ENCODE data around the gene SLC38A1.
"Not testable (repeated sequence)": the region's sequence is repeated elsewhere in the genome, so short reads cannot be mapped to it uniquely, and the experiment has no call there.

The SLC38A1 gene

GRCh38 chr12:46268583-46269428 is at the start of gene SLC38A1:
Gene SLC38A1, minus strand, starts transcription at chr12:46269043. Its CDS starts 29,243 bp downstream, at chr12:46239800.
- peak; percentile 88 for DNase-seq (ENCODE audit: low spot score)

GRCh38 chr12:46318037-46318436 is 49.2 kb upstream of the SLC38A1 start:
- DNase-seq (ENCODE audit: low spot score): no peak

- DNase-seq (ENCODE audit: low spot score): no peak
Measured at GRCh38 chr12:46304070-46304469, 35.2 kb upstream of the SLC38A1 start.

DNA sequence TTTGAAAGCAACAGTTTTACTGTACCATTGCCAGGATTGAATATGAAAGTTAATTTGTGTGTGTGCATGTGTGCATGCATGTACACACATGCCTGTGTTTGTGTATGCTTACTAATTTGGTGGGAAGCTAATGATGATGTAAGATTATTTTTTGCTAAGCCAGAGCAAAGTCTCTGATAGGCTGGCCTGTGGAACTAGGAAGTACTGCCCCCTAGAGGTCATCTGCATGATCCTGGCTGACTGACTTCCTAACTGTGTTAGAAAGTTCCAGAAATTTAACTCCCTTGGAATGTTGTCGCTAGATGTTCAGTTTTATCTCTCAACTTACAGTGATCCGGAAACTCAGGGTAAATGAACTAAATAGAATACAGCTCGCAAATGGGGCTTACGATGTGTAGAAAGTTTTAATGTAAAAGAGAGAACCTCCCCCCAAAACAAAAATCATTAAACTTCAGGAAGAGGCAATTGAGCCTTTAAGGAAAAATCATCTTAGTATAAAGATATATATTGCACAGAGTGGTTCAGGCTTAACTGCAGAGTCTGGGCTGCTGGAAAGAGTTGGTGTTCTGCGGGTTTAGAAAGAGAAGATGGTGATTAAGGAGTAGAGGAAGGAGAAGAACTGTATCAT is 34.3 kb upstream of the SLC38A1 start:
- peak; percentile 44 for DNase-seq (ENCODE audit: low spot score)

GRCh38 chr12:46300910-46301309 is 32.1 kb upstream of the SLC38A1 start:
- peak; percentile 20 for DNase-seq (ENCODE audit: low spot score)

- DNase-seq (ENCODE audit: low spot score): no peak
Measured at GRCh38 chr12:46299851-46300250, 31.0 kb upstream of the SLC38A1 start.

DNA sequence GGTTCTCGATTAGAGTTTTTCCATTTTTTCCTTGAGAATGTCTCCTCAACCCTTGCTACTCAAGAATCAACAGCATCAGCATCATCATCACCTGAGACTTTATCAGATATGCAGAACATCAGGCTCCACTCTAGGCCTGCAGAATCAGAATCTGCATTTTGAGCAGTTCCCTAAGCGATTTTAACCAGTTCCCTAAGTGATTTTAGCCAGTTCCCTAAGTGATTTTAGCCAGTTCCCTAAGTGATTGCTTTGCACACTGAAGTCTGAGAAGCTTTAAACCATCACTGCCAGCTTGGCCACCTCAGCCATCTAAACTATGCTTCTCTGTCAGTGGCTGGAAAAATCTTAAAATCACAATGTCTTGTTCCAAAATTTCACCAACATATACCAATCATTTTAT is 29.4 kb upstream of the SLC38A1 start:
- DNase-seq (ENCODE audit: low spot score): no peak

GRCh38 chr12:46296822-46297221 is 28.0 kb upstream of the SLC38A1 start:
- no peak for DNase-seq (ENCODE audit: low spot score)

DNA sequence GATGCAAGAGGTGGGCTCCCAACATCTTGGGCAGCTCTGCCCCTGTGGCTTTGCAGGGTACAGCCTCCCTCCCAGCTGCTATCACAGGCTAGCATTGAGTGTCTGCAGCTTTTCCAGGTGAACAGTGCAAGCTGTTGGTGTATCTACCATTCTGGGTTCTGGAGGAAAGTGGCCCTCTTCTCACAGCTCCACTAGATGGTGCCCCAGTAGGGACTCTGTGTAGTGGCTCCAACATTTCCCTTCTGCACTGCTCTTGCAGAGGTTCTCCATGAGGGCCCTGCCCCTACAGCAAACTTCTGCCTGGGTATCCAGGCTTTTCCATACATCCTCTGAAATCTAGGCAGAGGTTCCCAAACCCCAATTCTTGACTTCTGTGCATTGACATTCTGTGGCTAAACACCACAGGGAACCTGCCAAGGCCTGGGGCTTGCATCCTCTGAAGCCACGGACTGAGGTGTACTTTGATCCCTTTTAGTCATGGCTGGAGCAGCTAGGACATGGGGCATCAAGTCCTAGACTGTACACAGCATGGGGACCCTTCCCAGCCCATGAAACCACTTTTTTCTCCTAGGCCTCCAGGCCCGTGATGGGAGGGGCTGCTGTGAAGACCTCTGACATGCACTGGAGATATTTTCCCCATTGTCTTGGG is 24.0 kb upstream of the SLC38A1 start:
- no peak for DNase-seq (ENCODE audit: low spot score)

GRCh38 chr12:46291953-46292352 is 23.1 kb upstream of the SLC38A1 start:
- not testable (repeated sequence) for DNase-seq (ENCODE audit: low spot score)

DNA sequence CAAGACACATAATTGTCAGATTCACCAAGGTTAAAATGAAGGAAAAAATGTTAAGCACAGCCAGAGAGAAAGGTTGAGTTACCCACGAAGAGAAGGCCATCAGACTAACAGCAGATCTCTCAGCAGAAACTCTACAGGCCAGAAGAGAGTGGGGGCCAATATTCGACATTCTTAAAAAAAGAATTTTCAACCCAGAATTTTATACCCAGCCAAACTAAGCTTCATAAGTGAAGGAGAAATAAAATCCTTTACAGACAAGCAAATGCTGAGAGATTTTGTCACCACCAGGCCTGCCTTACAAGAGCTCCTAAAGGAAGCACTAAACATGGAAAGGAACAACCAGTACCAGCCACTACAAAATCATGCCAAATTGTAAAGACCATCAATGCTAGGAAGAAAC is 16.3 kb upstream of the SLC38A1 start:
- not testable (repeated sequence) for DNase-seq (ENCODE audit: low spot score)

GRCh38 chr12:46282829-46283228 is 14.0 kb upstream of the SLC38A1 start:
- DNase-seq (ENCODE audit: low spot score): no peak

DNA sequence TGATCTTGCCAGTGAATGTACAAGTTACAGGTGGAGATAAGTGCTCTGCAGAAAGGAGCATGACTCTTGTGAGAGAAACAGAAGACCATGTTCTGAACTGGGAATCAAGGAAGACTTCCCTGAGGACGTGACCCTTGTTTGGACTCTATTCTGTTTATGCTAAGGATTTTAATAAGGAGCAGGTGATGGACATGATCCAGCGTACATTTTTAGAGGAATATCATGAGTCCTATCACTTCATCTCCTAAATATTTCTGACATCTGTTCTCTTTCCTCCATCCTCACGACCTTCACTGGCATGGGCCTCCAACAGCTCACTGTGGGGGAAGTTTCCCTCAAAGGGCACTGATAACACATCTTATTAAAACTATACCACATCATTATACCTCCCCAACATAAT is 7.9 kb upstream of the SLC38A1 start:
- DNase-seq (ENCODE audit: low spot score): no peak

- DNase-seq (ENCODE audit: low spot score): no peak
Measured at GRCh38 chr12:46271863-46272262, 3.0 kb upstream of the SLC38A1 start.

DNA sequence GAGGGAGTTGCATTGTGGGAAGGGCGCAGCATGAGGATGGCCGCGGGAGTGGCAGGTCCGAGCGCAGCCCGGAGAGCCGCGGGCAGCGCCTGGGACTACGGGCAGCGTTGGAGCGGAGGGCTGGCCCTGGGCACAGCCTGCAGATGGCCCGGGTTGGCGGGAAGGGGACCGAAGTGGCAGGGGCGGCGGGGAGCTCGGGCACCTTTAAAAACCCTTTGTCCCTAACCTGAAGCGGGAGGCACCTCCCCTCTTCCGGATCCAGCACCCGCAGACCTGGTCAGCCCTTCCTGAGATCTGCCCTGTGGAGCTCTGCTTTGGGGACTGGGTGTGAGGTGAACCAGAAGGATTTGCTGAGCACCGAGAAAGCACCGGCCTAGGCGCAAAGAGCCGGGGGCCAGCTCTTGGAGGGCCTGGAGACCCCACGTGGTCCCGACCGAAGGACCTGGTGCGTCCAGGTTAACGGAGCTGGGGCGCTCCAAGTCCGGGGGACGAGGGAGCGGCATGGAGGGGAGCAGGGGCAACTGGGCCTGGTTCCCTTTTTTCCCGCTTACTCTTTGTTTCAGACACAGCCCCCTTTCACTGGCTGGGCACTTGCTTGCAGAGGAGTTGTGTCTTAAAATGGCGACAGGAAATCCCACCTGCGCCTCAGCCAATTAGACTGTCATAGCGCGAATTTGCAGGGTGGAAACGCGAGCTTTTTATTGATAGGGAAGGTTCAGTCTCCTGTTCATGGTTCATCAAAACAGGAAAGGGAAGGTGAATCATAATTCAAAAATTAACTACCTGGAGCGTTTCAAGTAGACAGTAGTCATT is 792 bp upstream of the SLC38A1 start:
- DNase-seq (ENCODE audit: low spot score): peak; percentile 7

DNA sequence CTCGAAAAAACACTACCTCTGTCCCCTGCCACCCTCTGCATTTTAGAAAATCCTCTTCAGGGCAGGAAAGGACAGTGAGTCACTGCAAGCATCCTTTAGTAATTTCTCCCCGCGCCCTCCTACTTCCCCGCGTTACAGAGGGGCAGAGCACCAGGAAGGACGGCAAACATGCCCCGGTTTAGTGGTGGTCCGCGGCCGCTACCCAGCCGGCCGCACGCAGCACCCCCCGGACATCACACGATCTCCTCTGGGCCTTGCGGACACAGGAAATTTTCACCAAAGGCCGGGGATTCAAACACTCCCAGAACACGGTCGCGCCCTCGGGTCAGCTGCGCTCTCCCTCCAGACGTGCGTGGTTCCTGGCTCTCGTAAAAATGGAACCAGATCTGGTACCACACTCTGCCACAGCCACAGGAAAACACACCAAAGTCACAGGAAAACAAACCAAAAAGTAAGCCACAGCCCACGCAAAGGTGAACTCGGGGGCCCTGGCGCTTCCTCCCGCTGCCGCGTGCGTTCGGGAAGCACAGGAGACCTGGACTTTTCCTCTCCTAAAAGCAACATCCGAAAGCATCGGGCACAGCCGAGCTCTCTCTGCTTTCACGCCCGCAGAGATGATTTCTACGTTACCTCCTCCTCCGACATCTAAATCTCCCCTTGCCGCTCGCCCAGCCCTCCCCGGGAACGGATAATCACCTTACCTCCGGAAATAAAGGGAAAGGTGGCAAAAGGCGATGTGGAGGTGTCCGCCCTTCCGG is 839 bp downstream of the SLC38A1 start:
- peak; percentile 23 for DNase-seq (ENCODE audit: low spot score)

GRCh38 chr12:46267575-46267824 is 1.3 kb downstream of the SLC38A1 start:
- DNase-seq (ENCODE audit: low spot score): no peak

GRCh38 chr12:46266869-46267574 is 1.8 kb downstream of the SLC38A1 start:
- DNase-seq (ENCODE audit: low spot score): peak; percentile 69

GRCh38 chr12:46266382-46266791 is 2.5 kb downstream of the SLC38A1 start:
- DNase-seq (ENCODE audit: low spot score): no peak

DNA sequence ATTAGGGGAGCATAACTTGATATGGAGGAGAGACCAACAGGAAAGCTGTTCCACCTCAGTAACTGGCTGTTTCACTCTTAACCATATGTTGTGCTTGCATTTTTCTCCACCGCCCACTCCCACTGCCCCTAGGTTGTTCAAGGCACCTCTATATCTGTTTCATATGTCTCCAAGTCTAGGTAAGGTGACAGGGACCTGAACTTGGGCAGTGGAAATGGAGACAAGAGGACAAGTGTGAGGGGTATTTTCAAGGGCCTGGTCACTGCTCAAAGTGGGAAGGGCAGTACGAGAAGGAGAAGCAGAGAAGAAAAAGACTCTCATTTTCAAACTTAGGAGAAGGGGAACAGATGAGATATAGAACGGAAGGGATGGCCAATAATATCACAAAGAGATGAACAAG is 3.1 kb downstream of the SLC38A1 start:
- no peak for DNase-seq (ENCODE audit: low spot score)

GRCh38 chr12:46265102-46265501 is 3.7 kb downstream of the SLC38A1 start:
- DNase-seq (ENCODE audit: low spot score): no peak
